ENCODE measurements around the gene MRGPRX3. TPM values are rescaled to one million over a fixed set of nuclear protein-coding genes. Genes with fewer than 3 reads are reported as not detected.

MRGPRX3 gene
- total RNA-seq, 1 experiment from 2014 or later = not detected

DNA sequence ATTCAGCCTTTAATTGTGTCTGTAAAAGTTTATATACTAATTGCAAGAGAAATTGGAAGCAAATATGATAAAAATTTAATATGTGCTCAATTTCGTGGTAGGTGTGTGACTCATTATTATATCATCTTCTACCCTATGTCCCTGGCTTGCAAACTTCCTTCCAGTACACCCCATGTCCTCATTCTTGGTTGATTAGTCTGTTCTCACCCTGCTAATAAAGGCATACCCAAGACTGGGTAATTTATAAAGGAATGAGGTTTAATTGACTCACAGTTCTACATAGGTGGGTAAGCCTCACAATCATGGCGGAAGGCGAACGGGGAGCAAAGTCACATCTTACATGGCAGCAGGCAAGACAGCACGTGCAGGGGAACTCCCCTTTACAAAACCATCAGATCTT lies 11.9 kb downstream of the MRGPRX3 start:
- no peak for DNase-seq (ENCODE audit: low read depth)
- in situ Hi-C loops (cut with HindIII; ENCODE audit: low pct_unique_long_range_greater_than_20kb, low sequenced_read_pairs) = no loop called here

DNA sequence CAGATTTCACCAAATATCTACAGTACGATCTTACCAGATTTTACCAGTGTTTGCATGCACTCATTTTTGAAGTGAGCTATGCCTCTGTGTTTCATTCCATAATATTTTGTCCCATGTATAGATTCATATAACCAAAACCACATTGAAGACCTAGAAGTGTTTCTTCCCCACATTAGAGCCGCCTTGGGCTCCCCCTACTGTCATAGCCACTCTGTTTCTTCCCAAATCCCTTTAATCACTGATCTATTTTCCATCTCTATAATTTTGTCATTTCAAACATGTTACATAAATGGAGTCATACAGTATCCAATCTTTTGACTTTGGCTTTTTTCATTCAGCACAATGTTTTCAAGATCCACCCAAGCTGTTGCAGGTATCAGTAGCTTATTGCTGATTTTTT lies 12.7 kb downstream of the MRGPRX3 start:
- in situ Hi-C loops (cut with HindIII; ENCODE audit: low pct_unique_long_range_greater_than_20kb, low sequenced_read_pairs) = no loop called here

DNA sequence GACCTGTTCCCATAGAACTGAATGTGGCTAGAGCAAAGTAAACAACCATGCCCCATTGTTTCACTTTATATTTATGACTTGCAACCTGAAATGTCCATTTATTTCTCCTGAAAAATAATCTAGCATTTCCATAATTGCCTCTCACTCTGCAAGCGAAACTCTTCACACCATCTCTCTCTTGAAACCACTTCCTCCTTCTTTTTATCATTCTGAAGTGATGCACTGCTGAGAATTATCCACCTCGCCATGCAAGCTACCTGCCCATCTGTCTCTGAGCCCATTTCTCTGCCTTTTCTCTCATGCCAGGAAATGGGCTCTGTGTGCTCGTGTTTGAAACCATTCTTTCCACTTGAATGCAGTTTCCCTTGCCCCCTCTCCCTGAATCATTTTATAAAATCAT lies 13.5 kb downstream of the MRGPRX3 start:
- no peak for DNase-seq (ENCODE audit: low read depth)
- in situ Hi-C loops (cut with HindIII; ENCODE audit: low pct_unique_long_range_greater_than_20kb, low sequenced_read_pairs) = no loop called here

More for the DNA sequence above, 12.7 kb downstream of the MRGPRX3 start:
- DNase-seq (ENCODE audit: low read depth) = no peak

DNA sequence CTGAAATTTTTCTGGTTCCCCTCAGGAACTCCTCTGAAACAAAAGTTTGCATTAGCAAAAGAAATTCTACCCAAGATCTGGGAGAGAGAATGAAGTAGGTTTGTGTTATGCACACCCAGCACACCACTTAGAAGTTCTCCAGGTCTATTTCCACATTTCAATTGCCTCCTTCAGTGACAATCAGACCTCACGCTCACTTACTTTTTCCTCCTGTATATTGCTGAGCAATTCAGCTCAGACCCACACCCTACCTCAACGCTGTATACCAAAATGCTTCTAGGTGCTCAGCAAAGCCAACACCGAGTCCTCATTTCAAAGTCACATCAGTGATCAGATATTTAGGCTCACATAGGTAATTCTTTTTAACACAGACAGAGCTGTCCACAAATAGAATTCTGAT lies 19.2 kb downstream of the MRGPRX3 start:
- in situ Hi-C loops (cut with HindIII; ENCODE audit: low pct_unique_long_range_greater_than_20kb, low sequenced_read_pairs) = no loop called here
- no peak for DNase-seq (ENCODE audit: low read depth)

DNA sequence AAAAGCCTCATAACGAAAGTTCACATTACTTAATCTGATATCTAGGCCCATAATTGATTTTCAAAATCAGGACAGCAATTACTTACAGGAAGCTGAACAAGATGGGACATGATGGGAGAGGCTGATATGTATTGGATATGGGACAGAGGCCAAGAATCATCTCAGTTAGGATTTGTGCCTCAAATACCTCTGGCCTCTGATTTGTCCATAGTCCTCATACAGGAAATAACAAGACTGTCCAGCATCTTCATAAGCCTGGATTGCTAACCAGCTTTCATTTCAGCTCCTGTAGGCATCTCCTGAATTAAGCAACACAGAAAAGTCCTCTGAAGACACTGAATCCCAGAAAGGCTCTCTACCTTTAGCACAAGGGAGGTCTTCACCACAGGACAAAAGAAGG lies 36.0 kb downstream of the MRGPRX3 start:
- in situ Hi-C loops (cut with HindIII; ENCODE audit: low pct_unique_long_range_greater_than_20kb, low sequenced_read_pairs) = no loop called here
- DNase-seq (ENCODE audit: low read depth) = no peak

DNA sequence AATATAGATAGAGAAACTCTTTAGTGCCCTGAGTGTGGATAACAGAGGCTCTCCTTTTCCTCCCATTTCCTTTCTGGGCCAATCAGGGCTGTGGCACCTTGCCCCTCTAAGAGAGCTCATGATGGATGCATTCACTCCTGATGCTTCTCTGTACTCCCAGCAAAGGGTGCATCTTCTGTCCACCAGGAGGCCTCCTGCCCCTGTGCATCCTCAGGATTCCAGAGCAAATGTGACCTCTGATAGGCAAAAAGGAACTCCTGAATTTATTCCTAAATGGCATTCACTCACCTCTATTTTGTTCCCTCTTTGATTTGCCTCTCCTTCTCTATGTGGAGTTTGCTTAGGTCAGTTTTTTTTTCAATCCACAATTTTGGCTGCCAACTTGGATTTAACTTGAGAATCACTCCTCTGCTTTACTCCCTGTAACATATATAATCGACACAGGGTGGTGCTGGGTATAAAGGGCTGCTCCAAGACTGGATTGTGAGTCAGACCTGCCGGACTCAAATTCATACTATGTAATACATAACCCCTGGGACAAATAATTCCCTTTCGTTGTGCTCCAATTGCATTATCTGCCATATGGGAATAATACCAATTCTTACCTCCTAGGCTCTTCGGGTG lies 39.1 kb downstream of the MRGPRX3 start:
- in situ Hi-C loops (cut with HindIII; ENCODE audit: low pct_unique_long_range_greater_than_20kb, low sequenced_read_pairs) = no loop called here

DNA sequence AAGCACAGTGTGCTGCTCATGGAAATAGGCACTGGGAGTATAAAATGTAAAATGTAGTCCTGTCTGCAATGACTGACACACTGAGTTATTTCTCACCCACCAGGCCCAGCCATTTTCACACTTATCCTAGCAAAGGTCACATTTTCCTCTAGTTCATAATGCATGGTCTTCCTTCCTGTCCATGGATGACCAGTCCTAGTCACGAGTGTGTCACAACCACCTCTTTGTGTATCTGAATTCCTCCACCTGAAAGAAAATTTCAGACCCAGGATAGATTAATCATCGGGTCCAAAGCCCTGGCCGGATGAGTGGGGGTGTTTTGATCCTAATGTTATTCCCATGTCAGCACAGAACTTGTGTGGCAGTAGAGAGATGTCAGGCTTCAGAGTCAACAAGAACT lies 40.3 kb downstream of the MRGPRX3 start, which contains the start of gene MRGPRX4:
Gene MRGPRX4 (plus strand): TSS at position 172 of the 400 bp plus-strand sequence. CDS start 420 bp downstream, outside the sequence.
- no peak for DNase-seq (ENCODE audit: low read depth)
- in situ Hi-C loops (cut with HindIII; ENCODE audit: low pct_unique_long_range_greater_than_20kb, low sequenced_read_pairs) = no loop called here

More for the DNA sequence above, 39.1 kb downstream of the MRGPRX3 start:
- DNase-seq (ENCODE audit: low read depth) = peak; percentile 10

DNA sequence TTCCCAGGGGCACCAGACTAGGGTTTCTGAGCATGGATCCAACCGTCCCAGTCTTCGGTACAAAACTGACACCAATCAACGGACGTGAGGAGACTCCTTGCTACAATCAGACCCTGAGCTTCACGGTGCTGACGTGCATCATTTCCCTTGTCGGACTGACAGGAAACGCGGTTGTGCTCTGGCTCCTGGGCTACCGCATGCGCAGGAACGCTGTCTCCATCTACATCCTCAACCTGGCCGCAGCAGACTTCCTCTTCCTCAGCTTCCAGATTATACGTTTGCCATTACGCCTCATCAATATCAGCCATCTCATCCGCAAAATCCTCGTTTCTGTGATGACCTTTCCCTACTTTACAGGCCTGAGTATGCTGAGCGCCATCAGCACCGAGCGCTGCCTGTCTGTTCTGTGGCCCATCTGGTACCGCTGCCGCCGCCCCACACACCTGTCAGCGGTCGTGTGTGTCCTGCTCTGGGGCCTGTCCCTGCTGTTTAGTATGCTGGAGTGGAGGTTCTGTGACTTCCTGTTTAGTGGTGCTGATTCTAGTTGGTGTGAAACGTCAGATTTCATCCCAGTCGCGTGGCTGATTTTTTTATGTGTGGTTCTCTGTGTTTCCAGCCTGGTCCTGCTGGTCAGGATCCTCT lies 41.0 kb downstream of the MRGPRX3 start:
- in situ Hi-C loops (cut with HindIII; ENCODE audit: low pct_unique_long_range_greater_than_20kb, low sequenced_read_pairs) = no loop called here
- DNase-seq (ENCODE audit: low read depth) = no peak

Other genes with a start within 250 kb of the MRGPRX3 start
- 47.1 and 52.0 TPM in 2 replicates for gene SERGEF, start 119.5 kb upstream of the MRGPRX3 start, total RNA-seq (2014; rRNA removed; shearing (Covaris generic); ENCODE audit: low replicate concordance)
- not detected in 2 replicates for gene TPH1, start 86.3 kb upstream of the MRGPRX3 start, total RNA-seq (2014; rRNA removed; shearing (Covaris generic); ENCODE audit: low replicate concordance)
- 14.4 and 26.3 TPM in 2 replicates for gene SAAL1, start 26.5 kb upstream of the MRGPRX3 start, total RNA-seq (2014; rRNA removed; shearing (Covaris generic); ENCODE audit: low replicate concordance)
- not detected in 2 replicates for gene MRGPRX4, start 40.3 kb downstream of the MRGPRX3 start, total RNA-seq (2014; rRNA removed; shearing (Covaris generic); ENCODE audit: low replicate concordance)
- gene SAA4, start 104.2 kb downstream of the MRGPRX3 start, total RNA-seq (2014; rRNA removed; shearing (Covaris generic); ENCODE audit: low replicate concordance) = not detected in 2 replicates
- gene SAA2, start 116.1 kb downstream of the MRGPRX3 start, total RNA-seq (2014; rRNA removed; shearing (Covaris generic); ENCODE audit: low replicate concordance) = not detected in 2 replicates
- gene SAA1, start 133.7 kb downstream of the MRGPRX3 start, total RNA-seq (2014; rRNA removed; shearing (Covaris generic); ENCODE audit: low replicate concordance) = 0.67 and 4.8 TPM in 2 replicates
- 28.4 and 35.4 TPM in 2 replicates for gene HPS5, start 189.6 kb downstream of the MRGPRX3 start, total RNA-seq (2014; rRNA removed; shearing (Covaris generic); ENCODE audit: low replicate concordance)
- gene GTF2H1, start 190.0 kb downstream of the MRGPRX3 start, total RNA-seq (2014; rRNA removed; shearing (Covaris generic); ENCODE audit: low replicate concordance) = 73.3 and 76.1 TPM in 2 replicates